SK-N-SH (cell line): ENCODE data around the gene ITM2B.

ENCODE experiments used
- CHD2 ChIP-seq: fragments of 150-350 bp; IDR thresholded peaks from 2 replicates; pipeline ENCODE4 v1.6.1; 2018; ENCODE audit warnings: low read length; ENCODE audit not compliant: partially characterized antibody
- RAD21 ChIP-seq: IDR thresholded peaks from 2 replicates; pipeline ENCODE4 v1.6.1; 2012; ENCODE audit warnings: mild to moderate bottlenecking, low read length
- RCOR1 ChIP-seq: fragments of 150-350 bp; IDR thresholded peaks from 2 replicates; pipeline ENCODE4 v1.6.1; 2017; ENCODE audit warnings: antibody characterized with exemption, low read length
- TF ChIP-seq, protein P1 (sequence below): IDR thresholded peaks from 2 replicates; pipeline ENCODE4 v1.4.0; 2012; ENCODE audit warnings: low read depth, borderline replicate concordance
- TF ChIP-seq, protein P2 (sequence below): fragments of 200-600 bp; sonication (generic); IDR thresholded peaks from 2 replicates; pipeline ENCODE4 v1.6.1; 2017; ENCODE audit warnings: antibody characterized with exemption, mild to moderate bottlenecking, moderate library complexity

DNA sequence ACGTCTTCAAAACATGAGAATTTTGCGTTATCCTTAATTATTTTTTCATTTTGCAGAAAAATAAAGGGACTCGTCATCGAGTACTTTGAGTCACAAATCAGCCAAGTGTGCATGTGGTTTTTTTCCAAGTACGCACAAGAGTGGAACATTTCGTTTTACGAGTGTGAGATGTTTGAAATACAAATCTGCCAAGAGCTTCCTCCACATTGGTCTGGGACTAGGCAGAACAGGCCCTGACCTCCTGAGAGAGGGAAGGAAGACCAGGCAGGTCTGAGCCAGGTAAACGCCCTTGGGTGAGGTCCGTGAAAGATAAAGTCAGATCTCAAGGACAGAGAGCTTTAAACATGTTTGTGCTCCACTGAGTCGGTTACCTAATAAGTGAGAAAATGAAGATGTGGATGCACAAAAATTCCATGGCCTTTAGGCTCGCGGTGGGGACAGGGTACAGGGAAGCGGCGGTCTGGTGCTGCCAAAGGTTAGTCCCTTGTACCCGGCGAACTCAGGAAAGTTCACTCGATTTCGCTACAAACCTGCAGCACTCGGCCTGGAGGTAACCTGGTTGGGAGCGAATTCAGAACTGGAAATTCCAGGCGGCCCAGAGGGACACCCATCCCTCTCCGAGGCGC lies 473 bp upstream of the ITM2B start:
- TF ChIP-seq, protein P1, sequence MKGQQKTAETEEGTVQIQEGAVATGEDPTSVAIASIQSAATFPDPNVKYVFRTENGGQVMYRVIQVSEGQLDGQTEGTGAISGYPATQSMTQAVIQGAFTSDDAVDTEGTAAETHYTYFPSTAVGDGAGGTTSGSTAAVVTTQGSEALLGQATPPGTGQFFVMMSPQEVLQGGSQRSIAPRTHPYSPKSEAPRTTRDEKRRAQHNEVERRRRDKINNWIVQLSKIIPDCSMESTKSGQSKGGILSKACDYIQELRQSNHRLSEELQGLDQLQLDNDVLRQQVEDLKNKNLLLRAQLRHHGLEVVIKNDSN = no peak
- TF ChIP-seq, protein P2, sequence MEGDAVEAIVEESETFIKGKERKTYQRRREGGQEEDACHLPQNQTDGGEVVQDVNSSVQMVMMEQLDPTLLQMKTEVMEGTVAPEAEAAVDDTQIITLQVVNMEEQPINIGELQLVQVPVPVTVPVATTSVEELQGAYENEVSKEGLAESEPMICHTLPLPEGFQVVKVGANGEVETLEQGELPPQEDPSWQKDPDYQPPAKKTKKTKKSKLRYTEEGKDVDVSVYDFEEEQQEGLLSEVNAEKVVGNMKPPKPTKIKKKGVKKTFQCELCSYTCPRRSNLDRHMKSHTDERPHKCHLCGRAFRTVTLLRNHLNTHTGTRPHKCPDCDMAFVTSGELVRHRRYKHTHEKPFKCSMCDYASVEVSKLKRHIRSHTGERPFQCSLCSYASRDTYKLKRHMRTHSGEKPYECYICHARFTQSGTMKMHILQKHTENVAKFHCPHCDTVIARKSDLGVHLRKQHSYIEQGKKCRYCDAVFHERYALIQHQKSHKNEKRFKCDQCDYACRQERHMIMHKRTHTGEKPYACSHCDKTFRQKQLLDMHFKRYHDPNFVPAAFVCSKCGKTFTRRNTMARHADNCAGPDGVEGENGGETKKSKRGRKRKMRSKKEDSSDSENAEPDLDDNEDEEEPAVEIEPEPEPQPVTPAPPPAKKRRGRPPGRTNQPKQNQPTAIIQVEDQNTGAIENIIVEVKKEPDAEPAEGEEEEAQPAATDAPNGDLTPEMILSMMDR = no peak
- TF ChIP-seq CHD2 (no peak), RCOR1 (no peak), RAD21 (no peak)
